ENCODE results near the gene MAGT1.

GRCh38 chrX:77935886-77936285 is 40.7 kb upstream of the MAGT1 start:
- TF ChIP-seq POLR2AphosphoS5 (IDR thresholded peaks at IDR 0.05) = no peak
- TF ChIP-seq, protein P1, sequence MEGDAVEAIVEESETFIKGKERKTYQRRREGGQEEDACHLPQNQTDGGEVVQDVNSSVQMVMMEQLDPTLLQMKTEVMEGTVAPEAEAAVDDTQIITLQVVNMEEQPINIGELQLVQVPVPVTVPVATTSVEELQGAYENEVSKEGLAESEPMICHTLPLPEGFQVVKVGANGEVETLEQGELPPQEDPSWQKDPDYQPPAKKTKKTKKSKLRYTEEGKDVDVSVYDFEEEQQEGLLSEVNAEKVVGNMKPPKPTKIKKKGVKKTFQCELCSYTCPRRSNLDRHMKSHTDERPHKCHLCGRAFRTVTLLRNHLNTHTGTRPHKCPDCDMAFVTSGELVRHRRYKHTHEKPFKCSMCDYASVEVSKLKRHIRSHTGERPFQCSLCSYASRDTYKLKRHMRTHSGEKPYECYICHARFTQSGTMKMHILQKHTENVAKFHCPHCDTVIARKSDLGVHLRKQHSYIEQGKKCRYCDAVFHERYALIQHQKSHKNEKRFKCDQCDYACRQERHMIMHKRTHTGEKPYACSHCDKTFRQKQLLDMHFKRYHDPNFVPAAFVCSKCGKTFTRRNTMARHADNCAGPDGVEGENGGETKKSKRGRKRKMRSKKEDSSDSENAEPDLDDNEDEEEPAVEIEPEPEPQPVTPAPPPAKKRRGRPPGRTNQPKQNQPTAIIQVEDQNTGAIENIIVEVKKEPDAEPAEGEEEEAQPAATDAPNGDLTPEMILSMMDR (IDR thresholded peaks at IDR 0.05) = no peak
- TF ChIP-seq POLR2A (IDR thresholded peaks at IDR 0.05) = no peak

All from prostate gland (tissue), 2 donors.